Mesenchymal stem cell (in vitro differentiated cells and primary cell): ENCODE results near the gene NIN.
A peak's percentile ranks its signal among the peaks of the same experiment; 100 is the strongest.

Experiments used
- DNase-seq: peaks from one replicate; pipeline ENCODE4 v3.0.0-alpha.2; 2013
- H2AFZ ChIP-seq: one replicate; pipeline ENCODE4 v1.6.1; 2013; ENCODE audit warnings: low read depth, mild to moderate bottlenecking, control low read depth, inconsistent platforms, low read length, moderate library complexity
- H2AK5ac ChIP-seq: 2 replicates; pipeline ENCODE4 v1.6.1; 2013; ENCODE audit warnings: low read length, moderate library complexity, mild to moderate bottlenecking, inconsistent platforms; ENCODE audit not compliant: severe bottlenecking
- H2BK120ac ChIP-seq: one replicate; pipeline ENCODE4 v1.6.1; 2013; ENCODE audit warnings: low read depth, mild to moderate bottlenecking, inconsistent platforms, low read length, moderate library complexity
- H2BK12ac ChIP-seq, 2 experiments: one replicate each; pipeline ENCODE4 v1.6.1; 2013; ENCODE audit warnings: inconsistent platforms in 2 of 2, low read length in 2 of 2, mild to moderate bottlenecking in 2 of 2, moderate library complexity in 2 of 2, control low read depth in 1 of 2
- H2BK15ac ChIP-seq: one replicate; pipeline ENCODE4 v1.6.1; 2013; ENCODE audit warnings: mild to moderate bottlenecking, low read depth, inconsistent platforms; ENCODE audit not compliant: poor library complexity, severe bottlenecking
- H2BK5ac ChIP-seq: 2 replicates; pipeline ENCODE4 v1.6.1; 2013; ENCODE audit warnings: low read depth, mild to moderate bottlenecking, low read length, control low read depth, inconsistent platforms; ENCODE audit not compliant: poor library complexity, severe bottlenecking
- H3K14ac ChIP-seq, 2 experiments: one replicate each; pipeline ENCODE4 v1.6.1; 2013; ENCODE audit warnings: inconsistent platforms in 2 of 2, low read length in 2 of 2, control low read depth in 1 of 2, mild to moderate bottlenecking in 1 of 2, moderate library complexity in 1 of 2
- H3K18ac ChIP-seq, 2 experiments: one replicate each; pipeline ENCODE4 v1.6.1; 2013; ENCODE audit warnings: inconsistent platforms in 2 of 2, low read length in 2 of 2, control low read depth in 1 of 2, low read depth in 1 of 2, mild to moderate bottlenecking in 1 of 2
- H3K23ac ChIP-seq, 2 experiments: one replicate each; pipeline ENCODE4 v1.6.1; 2013; ENCODE audit warnings: inconsistent platforms in 2 of 2, low read length in 2 of 2, mild to moderate bottlenecking in 2 of 2, moderate library complexity in 2 of 2, control low read depth in 1 of 2
- H3K27ac ChIP-seq: 2 replicates; pipeline ENCODE4 v1.5.1; 2013; ENCODE audit warnings: mild to moderate bottlenecking, moderate library complexity, low read length, control low read depth, inconsistent platforms; ENCODE audit not compliant: poor library complexity, severe bottlenecking
- H3K27me3 ChIP-seq, 2 experiments: 2 replicates each; pipeline versions ENCODE4 v1.6.1 to v1.7.0; 2013; ENCODE audit warnings: low read length in 2 of 2, mild to moderate bottlenecking in 2 of 2, moderate library complexity in 2 of 2, control low read depth in 1 of 2, inconsistent platforms in 1 of 2; ENCODE audit not compliant: control insufficient read depth in 1 of 2, insufficient read depth in 1 of 2
- H3K36me3 ChIP-seq, 2 experiments: 2 replicates each; pipeline versions ENCODE4 v1.6.1 to v1.7.0; 2013; ENCODE audit warnings: low read length in 2 of 2, control low read depth in 1 of 2, inconsistent platforms in 1 of 2, low read depth in 1 of 2, mild to moderate bottlenecking in 1 of 2; ENCODE audit not compliant: insufficient read depth in 2 of 2, control insufficient read depth in 1 of 2
- H3K4ac ChIP-seq, 2 experiments: one replicate each; pipeline ENCODE4 v1.6.1; 2013; ENCODE audit warnings: inconsistent platforms in 2 of 2, low read length in 2 of 2, mild to moderate bottlenecking in 2 of 2, moderate library complexity in 2 of 2, control low read depth in 1 of 2, low read depth in 1 of 2
- H3K4me1 ChIP-seq: 2 replicates; pipeline ENCODE4 v1.6.1; 2013; ENCODE audit warnings: low read depth, low read length, control low read depth; ENCODE audit not compliant: control insufficient read depth, insufficient read depth
- H3K4me2 ChIP-seq: 2 replicates; pipeline ENCODE4 v1.6.1; 2013; ENCODE audit warnings: low read length, mild to moderate bottlenecking, inconsistent platforms; ENCODE audit not compliant: poor library complexity, severe bottlenecking
- H3K4me3 ChIP-seq, 2 experiments: 2 replicates each; pipeline versions ENCODE4 v1.5.1 to v1.7.0; 2013; ENCODE audit warnings: low read length in 2 of 2, mild to moderate bottlenecking in 2 of 2, control low read depth in 1 of 2, low read depth in 1 of 2; ENCODE audit not compliant: insufficient read depth in 1 of 2
- H3K79me1 ChIP-seq: replicated peaks from 2 replicates; pipeline ENCODE4 v1.6.1; 2013; ENCODE audit warnings: mild to moderate bottlenecking, control low read depth, low read length, inconsistent platforms; ENCODE audit not compliant: poor library complexity, severe bottlenecking
- H3K9ac ChIP-seq: 2 replicates; pipeline ENCODE4 v1.7.0; 2013; ENCODE audit warnings: mild to moderate bottlenecking, low read length, moderate library complexity
- H3K9me3 ChIP-seq: 2 replicates; pipeline ENCODE4 v1.7.0; 2013; ENCODE audit warnings: mild to moderate bottlenecking, low read length; ENCODE audit not compliant: control insufficient read depth
- H4K8ac ChIP-seq: one replicate; pipeline ENCODE4 v1.6.1; 2013; ENCODE audit warnings: inconsistent platforms, mild to moderate bottlenecking, low read length, moderate library complexity
- H4K91ac ChIP-seq: one replicate; pipeline ENCODE4 v1.6.1; 2013; ENCODE audit warnings: mild to moderate bottlenecking, low read length, inconsistent platforms
- WGBS: methylation state at CpG from one replicate; pipeline ENCODE4 v1.1.7; 2013; ENCODE audit warnings: mixed read lengths; 5-methylcytosine and 5-hydroxymethylcytosine counted together

NIN gene

GRCh38 chr14:50762001-50762930, 68.7 kb downstream of the NIN start:
- Histone ChIP-seq H3K9me3 (no peaks in the 10 kb centered on the region), H3K27me3 (no peaks in the 10 kb centered on the region), H3K79me1 (peaks cover 7% of the 10 kb centered on the region), H3K4me2 (no peak overlapping the region), H2AK5ac (no peak overlapping the region), H2BK120ac (no peak overlapping the region), H3K27ac (peak overlapping the region; percentile 58), H3K9ac (peak overlapping the region; percentile 66), H3K36me3 (peaks cover 18 to 68% of the 10 kb centered on the region in 2 experiments), H3K4ac (no peak overlapping the region), H2BK12ac (no peak overlapping the region), H2BK5ac (no peak overlapping the region), H3K23ac (no peak overlapping the region), H2AFZ (no peak overlapping the region), H4K91ac (no peak overlapping the region), H2BK15ac (no peak overlapping the region), H3K14ac (peak overlapping the region in 1 of 2 experiments; percentile 45), H3K18ac (peak overlapping the region in 1 of 2 experiments; percentile 5), H4K8ac (no peak overlapping the region), H3K4me1 (peaks cover 5% of the 10 kb centered on the region), H3K4me3 (peak overlapping the region in 1 of 2 experiments; percentile 24)
- peak; percentile 59 for DNase-seq
- 76% methylated on average over 7 of the region's 9 CpGs for WGBS

DNA sequence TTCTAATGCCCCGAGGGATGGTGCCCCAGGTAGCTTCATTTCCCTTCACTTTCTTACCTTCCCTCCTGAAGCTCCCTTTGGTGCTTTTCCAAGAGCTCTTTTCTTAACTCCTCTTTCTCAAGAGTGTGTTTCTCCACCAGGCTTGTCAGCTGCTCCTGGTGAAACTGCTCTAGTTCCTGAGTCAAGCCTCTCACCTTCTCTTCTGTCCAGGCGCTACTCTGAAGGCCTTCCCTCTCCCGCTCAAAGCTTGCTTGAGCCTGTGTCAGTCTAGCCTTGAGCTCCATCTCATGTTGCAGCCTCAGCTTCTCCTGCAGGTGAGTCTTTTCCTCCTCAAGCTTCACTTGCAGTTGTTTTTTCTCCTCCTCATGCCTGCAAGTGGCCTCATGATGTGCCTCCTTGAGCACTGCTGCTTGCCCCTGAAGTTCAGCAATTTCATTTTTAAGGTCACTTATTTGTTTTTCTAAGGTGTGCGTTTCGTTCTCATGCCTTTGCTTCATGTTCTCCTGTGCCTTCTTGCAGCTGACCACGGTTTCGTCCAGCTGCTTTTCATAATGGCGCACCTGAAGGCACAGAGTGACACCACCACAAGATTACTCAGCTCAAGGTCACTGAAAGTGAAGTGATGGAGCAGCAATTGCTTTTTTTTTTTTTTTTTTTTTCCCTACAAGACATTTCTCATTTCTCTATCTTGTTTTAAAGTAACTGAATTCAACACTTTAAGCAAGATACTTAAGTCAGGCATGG, 71.0 kb downstream of the NIN start:
- H2BK15ac ChIP-seq = no peak overlapping the region
- 97% methylated on average over 7 of the region's 8 CpGs for WGBS
- peaks cover 1% of the 10 kb centered on the region for H3K4me1 ChIP-seq
- no peak for DNase-seq
- no peak overlapping the region for H2BK120ac ChIP-seq
- no peak overlapping the region for H3K27ac ChIP-seq
- H3K14ac ChIP-seq = no peak overlapping the region
- H3K4me3 ChIP-seq = no peak overlapping the region
- no peaks in the 10 kb centered on the region for H3K27me3 ChIP-seq
- H2AFZ ChIP-seq = no peak overlapping the region
- H3K4ac ChIP-seq = no peak overlapping the region
- H2BK12ac ChIP-seq = no peak overlapping the region
- H2BK5ac ChIP-seq = no peak overlapping the region
- H3K79me1 ChIP-seq = peaks cover 15% of the 10 kb centered on the region
- no peak overlapping the region for H4K8ac ChIP-seq
- peaks cover 20 to 69% of the 10 kb centered on the region in 2 experiments for H3K36me3 ChIP-seq
- no peak overlapping the region for H3K4me2 ChIP-seq
- no peak overlapping the region for H4K91ac ChIP-seq
- no peaks in the 10 kb centered on the region for H3K9me3 ChIP-seq
- H3K23ac ChIP-seq = no peak overlapping the region
- H2AK5ac ChIP-seq = no peak overlapping the region
- H3K9ac ChIP-seq = no peak overlapping the region
- H3K18ac ChIP-seq = no peak overlapping the region

DNA sequence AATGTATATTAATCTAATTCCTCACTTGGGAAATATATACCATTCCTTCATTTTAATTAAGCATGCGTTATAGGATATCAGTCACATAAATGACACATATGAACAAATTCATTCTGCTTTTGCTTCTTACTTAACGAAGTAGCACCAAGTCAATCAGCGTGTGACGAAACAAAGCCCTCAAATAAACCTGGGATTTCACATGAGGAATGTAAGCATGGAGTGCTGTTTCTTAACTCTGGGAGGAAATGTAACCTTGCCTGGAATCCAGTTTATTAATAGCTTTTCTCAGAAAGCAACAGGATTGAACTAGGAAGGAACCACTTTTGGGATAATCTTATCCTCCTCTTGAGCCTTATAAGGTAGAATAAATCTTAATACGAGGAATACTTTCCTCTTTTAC, 72.0 kb downstream of the NIN start:
- Histone ChIP-seq H2AFZ (no peak overlapping the region), H3K18ac (no peak overlapping the region), H2BK12ac (no peak overlapping the region), H2AK5ac (no peak overlapping the region), H3K79me1 (peaks cover 15% of the 10 kb centered on the region), H3K9ac (no peak overlapping the region), H3K9me3 (no peaks in the 10 kb centered on the region), H3K27ac (no peak overlapping the region), H4K8ac (no peak overlapping the region), H2BK120ac (no peak overlapping the region), H3K14ac (no peak overlapping the region), H3K36me3 (peaks cover 20 to 68% of the 10 kb centered on the region in 2 experiments), H3K4me2 (no peak overlapping the region), H3K4me3 (no peak overlapping the region), H4K91ac (no peak overlapping the region), H3K4me1 (peaks cover 1% of the 10 kb centered on the region), H3K4ac (no peak overlapping the region), H3K27me3 (no peaks in the 10 kb centered on the region), H2BK5ac (no peak overlapping the region), H2BK15ac (no peak overlapping the region), H3K23ac (no peak overlapping the region)
- peak; percentile 38 for DNase-seq
- WGBS = 89% methylated on average over 5 of the region's 5 CpGs

GRCh38 chr14:50758305-50758704, 72.7 kb downstream of the NIN start:
- H2BK15ac ChIP-seq = no peak overlapping the region

More at GRCh38 chr14:50758305-50758704, 72.7 kb downstream of the NIN start:
- Histone ChIP-seq H3K4me1 (peaks cover 1% of the 10 kb centered on the region), H2BK12ac (no peak overlapping the region), H3K4me3 (no peak overlapping the region), H3K79me1 (peaks cover 15% of the 10 kb centered on the region), H2BK120ac (no peak overlapping the region), H3K27ac (no peak overlapping the region), H3K36me3 (peaks cover 20 to 73% of the 10 kb centered on the region in 2 experiments), H4K91ac (no peak overlapping the region), H3K18ac (no peak overlapping the region), H3K14ac (no peak overlapping the region), H2AFZ (no peak overlapping the region), H3K4me2 (no peak overlapping the region), H3K27me3 (no peaks in the 10 kb centered on the region), H3K9me3 (no peaks in the 10 kb centered on the region), H4K8ac (no peak overlapping the region), H2BK5ac (no peak overlapping the region), H3K23ac (no peak overlapping the region), H3K9ac (no peak overlapping the region), H3K4ac (no peak overlapping the region), H2AK5ac (no peak overlapping the region)
- DNase-seq = no peak
- WGBS = 97% methylated on average over 7 of the region's 7 CpGs
